AG04449 (cell line): Measurements from ENCODE around the gene OXCT1.

Source experiments
- CTCF ChIA-PET: fragments of 350-600 bp; formaldehyde crosslinking; extraction: SDS; loops from one replicate; lab custom pipeline; 2021; ENCODE audit warnings: antibody characterized with exemption; lab: Yijun Ruan, JAX
- POLR2A ChIA-PET: fragments of 400-600, 350-600 bp; formaldehyde crosslinking; extraction: SDS; loops from one replicate; lab custom pipeline; 2020; ENCODE audit warnings: antibody characterized with exemption, inconsistent platforms; lab: Yijun Ruan, JAX
- DNase-seq: peaks from one replicate; pipeline ENCODE4 v3.0.0-alpha.2; 2010; ENCODE audit warnings: low read depth, low spot score
- H3K4me3 ChIP-seq: 2 replicates; pipeline ENCODE4 v1.5.1; 2011; ENCODE audit warnings: low read depth, mild to moderate bottlenecking, control low read depth, low read length
- TF ChIP-seq, protein P1 (sequence below): IDR thresholded peaks from one replicate; pipeline ENCODE4 v1.5.1; 2011; ENCODE audit warnings: mild to moderate bottlenecking, moderate library complexity, low read length, control low read depth, inconsistent platforms; ENCODE audit not compliant: insufficient read depth; ENCODE audit errors: missing control alignments

OXCT1 gene

DNA sequence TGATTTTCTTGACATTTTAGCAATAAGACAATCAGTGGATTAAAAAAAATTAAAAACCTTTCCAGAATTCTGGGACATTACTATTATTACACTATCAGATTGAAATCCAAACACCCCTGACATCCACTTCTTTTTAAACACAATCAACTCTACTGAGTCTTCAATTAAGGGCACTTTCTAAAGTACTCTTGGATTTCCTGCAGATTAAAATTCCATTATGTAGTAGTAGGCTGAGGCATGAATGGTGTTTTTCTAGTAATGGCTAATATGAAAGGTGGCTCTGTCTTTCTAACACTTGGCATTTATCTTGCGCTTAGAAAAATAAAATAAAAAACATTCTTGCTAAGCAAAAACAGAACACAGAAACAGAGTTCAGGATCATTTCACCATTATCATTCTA, 107.8 kb downstream of the OXCT1 start:
- DNase-seq, result no peak
- H3K4me3 ChIP-seq, result no peak overlapping the region
- CTCF ChIA-PET, result interaction anchor here (1.1 to 1.2 kb wide), 2 partner anchors 81 to 124 kb away, joined by 3 read pairs; no protein-coding TSS in a partner anchor
- POLR2A ChIA-PET, result no interaction called here
- TF ChIP-seq, protein P1, sequence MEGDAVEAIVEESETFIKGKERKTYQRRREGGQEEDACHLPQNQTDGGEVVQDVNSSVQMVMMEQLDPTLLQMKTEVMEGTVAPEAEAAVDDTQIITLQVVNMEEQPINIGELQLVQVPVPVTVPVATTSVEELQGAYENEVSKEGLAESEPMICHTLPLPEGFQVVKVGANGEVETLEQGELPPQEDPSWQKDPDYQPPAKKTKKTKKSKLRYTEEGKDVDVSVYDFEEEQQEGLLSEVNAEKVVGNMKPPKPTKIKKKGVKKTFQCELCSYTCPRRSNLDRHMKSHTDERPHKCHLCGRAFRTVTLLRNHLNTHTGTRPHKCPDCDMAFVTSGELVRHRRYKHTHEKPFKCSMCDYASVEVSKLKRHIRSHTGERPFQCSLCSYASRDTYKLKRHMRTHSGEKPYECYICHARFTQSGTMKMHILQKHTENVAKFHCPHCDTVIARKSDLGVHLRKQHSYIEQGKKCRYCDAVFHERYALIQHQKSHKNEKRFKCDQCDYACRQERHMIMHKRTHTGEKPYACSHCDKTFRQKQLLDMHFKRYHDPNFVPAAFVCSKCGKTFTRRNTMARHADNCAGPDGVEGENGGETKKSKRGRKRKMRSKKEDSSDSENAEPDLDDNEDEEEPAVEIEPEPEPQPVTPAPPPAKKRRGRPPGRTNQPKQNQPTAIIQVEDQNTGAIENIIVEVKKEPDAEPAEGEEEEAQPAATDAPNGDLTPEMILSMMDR, result no peak

DNA sequence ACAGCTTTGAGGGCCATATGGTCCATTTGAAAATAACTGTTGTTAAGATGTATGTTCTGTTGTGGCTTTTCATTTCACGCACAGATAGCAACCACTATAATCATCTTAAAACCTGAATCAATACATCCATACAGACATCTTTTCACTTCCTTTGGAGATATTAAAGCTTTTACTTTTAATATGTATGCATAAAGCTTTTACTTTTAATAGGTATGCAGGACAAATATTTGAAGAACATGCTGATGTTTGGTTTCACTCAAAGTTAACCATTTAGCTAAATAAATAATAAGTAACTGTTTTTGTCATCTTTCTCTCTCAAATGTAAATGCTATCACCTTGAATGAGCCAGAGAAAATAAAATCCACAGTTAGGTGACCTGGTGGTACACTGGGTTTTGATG, 108.6 kb downstream of the OXCT1 start:
- H3K4me3 ChIP-seq, result no peak overlapping the region
- POLR2A ChIA-PET, result no interaction called here
- TF ChIP-seq, protein P1, result no peak
- no peak for DNase-seq
- CTCF ChIA-PET, result interaction anchor here (0.8 to 1.2 kb wide), 3 partner anchors 44 to 123 kb away, joined by 3 read pairs; no protein-coding TSS in a partner anchor

DNA sequence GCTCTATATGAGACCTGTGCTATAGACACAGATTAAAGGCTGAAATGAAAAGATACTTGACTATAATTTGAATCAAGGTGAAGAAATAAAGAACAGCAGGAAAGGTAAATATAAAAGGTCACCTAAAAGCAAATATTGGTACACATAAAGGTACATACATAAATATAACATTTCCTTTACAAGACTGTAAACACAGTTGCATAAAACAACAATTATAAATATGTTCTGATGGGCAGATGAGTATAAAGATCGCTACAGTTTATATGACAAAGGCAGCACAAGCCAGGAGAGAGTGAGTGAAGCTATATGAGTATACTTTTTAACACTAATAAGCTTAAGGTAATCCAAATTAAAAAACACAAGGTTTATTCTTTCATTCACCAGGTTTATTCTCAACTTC, 114.5 kb downstream of the OXCT1 start:
- TF ChIP-seq, protein P1, result no peak
- ChIA-PET CTCF (interaction anchor here (0.7 to 1.5 kb wide), 4 partner anchors 13 to 37 kb away, joined by 3 to 6 read pairs (median 4); no protein-coding TSS in a partner anchor), POLR2A (no interaction called here)
- H3K4me3 ChIP-seq, result no peak overlapping the region
- DNase-seq, result no peak

DNA sequence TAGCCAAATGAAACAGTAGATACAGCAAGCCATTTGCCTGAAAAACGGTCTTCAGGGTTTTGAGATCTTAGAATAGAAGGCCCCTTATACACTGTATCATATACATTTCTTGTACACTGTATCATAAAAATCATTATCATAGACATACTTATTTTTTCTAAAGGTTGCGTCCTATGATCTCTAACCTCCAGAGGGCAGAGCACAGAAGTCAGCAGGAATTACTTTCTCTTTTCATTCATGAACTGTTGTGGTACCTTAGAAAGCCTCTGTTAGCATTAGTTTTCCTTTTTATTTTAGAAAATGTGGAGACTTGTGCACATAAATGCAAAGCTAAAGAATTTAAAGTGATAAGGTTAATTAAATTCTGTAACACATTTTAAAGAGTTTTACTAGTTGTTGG, 115.4 kb downstream of the OXCT1 start:
- no peak overlapping the region for H3K4me3 ChIP-seq
- ChIA-PET POLR2A (no interaction called here), CTCF (interaction anchor here (1.0 to 1.5 kb wide), 4 partner anchors 22 to 36 kb away, joined by 3 to 6 read pairs (median 4); no protein-coding TSS in a partner anchor)
- TF ChIP-seq, protein P1, result no peak
- no peak for DNase-seq

DNA sequence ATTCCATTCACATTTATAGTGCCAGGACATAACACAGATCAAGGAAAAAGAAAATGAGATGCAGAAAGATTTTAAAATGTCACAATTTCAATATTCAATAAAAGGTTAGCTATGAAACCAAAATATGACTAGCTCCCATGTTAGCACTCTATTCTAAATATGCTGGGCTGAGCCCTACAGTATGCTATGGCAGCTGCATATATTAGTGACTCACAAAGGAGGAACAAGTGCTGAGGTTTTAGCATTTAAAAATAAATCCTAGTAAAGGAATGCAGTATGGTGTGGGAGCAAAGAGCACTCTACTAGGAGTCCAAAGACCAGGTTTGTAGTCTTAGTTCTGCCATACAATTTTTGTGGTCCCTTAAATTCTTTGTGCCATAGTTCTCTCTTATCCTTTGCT, 118.4 kb downstream of the OXCT1 start:
- H3K4me3 ChIP-seq, result no peak overlapping the region
- ChIA-PET POLR2A (no interaction called here), CTCF (no interaction called here)
- TF ChIP-seq, protein P1, result no peak
- DNase-seq, result no peak

DNA sequence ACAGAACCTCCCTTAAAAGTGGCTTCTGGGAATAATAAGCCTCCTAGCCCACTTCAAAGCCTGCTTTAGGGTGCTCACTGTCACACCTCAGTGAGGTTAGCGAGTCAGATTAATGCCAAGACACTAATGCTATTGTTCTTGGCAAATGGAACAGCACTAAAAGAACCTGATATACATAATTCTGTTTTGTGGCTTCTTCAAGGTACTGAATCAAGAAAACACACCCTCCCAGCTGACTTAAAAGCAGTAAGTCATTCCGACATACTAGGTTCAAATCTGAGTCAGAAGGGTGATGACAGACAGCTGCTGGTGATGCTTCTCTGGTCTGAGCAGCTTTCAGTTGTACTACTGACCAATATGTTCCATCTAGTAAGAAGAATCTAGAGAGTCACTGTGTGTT, 121.6 kb downstream of the OXCT1 start:
- ChIA-PET CTCF (interaction anchor here (1.0 kb wide), 1 partner anchor 94 kb away, joined by 3 read pairs; no protein-coding TSS in a partner anchor), POLR2A (no interaction called here)
- no peak overlapping the region for H3K4me3 ChIP-seq
- TF ChIP-seq, protein P1, result no peak
- DNase-seq, result no peak
